H1 (cell line): ENCODE measurements around the gene DENND5B.

Experiments
- BRCA1 ChIP-seq: IDR thresholded peaks from 2 replicates; pipeline ENCODE4 v1.6.1; 2012; ENCODE audit warnings: low read depth, low read length, improper control_type of control experiment
- EZH2 ChIP-seq: fragments of 200-600 bp; sonication (generic); IDR thresholded peaks from 2 replicates; pipeline ENCODE4 v1.7.1; 2012; ENCODE audit warnings: low read depth, mild to moderate bottlenecking, moderate library complexity, low read length, inconsistent platforms; ENCODE audit not compliant: severe bottlenecking
- POLR2A ChIP-seq, 2 experiments: IDR thresholded peaks; 1 replicate in 1 of 2; 2 replicates in 1 of 2; pipeline ENCODE4 v1.6.1; 2011; ENCODE audit warnings: low read depth in 2 of 2, low read length in 2 of 2, mild to moderate bottlenecking in 2 of 2; ENCODE audit errors: control extremely low read depth in 1 of 2
- RAD21 ChIP-seq, 2 experiments: IDR thresholded peaks in 1 of 2; conservative IDR thresholded peaks in 1 of 2; 2 replicates each; pipeline ENCODE4 v1.6.1; 2011; ENCODE audit warnings: low read depth in 2 of 2, low read length in 2 of 2, improper control_type of control experiment in 1 of 2, inconsistent platforms in 1 of 2, mild to moderate bottlenecking in 1 of 2, moderate library complexity in 1 of 2
- TAF1 ChIP-seq: IDR thresholded peaks from 2 replicates; pipeline ENCODE4 v1.6.1; 2011; ENCODE audit warnings: mild to moderate bottlenecking, low read depth, low read length
- TF ChIP-seq, protein P1 (sequence below), 3 experiments: IDR thresholded peaks; 1 replicate in 2 of 3; 2 replicates in 1 of 3; pipeline versions ENCODE4 v1.5.1 to v1.6.1; 2011; ENCODE audit warnings: low read length in 3 of 3, mild to moderate bottlenecking in 3 of 3, inconsistent platforms in 2 of 3, low read depth in 1 of 3, moderate library complexity in 1 of 3; ENCODE audit not compliant: insufficient read depth in 1 of 3; ENCODE audit errors: control extremely low read depth in 1 of 3
- TF ChIP-seq, protein P2 (sequence below): IDR thresholded peaks from 2 replicates; pipeline ENCODE4 v1.6.1; 2012; ENCODE audit warnings: inconsistent platforms

DNA sequence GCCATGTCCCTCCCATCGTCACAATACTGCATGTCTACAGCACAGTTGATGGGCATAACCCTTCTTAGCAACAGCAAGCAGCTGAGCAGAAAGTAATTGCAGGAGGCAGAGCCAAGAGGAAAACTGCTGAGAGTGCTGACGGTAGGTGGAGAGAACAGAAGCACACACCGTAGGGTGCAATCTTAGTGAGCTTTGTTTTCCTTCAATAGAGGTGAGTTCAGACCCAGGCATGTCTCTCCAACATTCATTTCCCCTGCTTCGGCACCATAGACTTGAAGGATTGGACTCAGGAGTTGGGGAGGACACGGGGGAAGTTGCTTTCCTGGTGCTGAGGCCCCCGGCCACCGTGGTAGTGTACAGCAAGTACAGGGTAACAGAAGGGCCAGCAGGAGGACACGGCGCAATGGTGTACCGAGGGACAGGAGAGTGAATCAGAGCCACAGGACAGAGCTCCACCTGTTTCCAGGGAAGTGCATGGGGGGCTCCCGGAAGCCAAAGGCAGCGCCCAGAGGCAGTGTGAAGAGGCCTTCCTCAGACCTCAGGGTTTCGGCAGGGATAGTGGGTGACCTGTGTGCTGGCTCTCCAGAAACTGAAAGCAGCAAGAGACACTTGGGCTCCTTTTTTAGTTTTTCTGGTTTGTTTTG lies 228.7 kb downstream of the DENND5B start:
- TF ChIP-seq, protein P1, sequence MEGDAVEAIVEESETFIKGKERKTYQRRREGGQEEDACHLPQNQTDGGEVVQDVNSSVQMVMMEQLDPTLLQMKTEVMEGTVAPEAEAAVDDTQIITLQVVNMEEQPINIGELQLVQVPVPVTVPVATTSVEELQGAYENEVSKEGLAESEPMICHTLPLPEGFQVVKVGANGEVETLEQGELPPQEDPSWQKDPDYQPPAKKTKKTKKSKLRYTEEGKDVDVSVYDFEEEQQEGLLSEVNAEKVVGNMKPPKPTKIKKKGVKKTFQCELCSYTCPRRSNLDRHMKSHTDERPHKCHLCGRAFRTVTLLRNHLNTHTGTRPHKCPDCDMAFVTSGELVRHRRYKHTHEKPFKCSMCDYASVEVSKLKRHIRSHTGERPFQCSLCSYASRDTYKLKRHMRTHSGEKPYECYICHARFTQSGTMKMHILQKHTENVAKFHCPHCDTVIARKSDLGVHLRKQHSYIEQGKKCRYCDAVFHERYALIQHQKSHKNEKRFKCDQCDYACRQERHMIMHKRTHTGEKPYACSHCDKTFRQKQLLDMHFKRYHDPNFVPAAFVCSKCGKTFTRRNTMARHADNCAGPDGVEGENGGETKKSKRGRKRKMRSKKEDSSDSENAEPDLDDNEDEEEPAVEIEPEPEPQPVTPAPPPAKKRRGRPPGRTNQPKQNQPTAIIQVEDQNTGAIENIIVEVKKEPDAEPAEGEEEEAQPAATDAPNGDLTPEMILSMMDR (IDR thresholded peaks at IDR 0.05; ENCODE audit: control extremely low read depth in 1 of 3, insufficient read depth in 1 of 3, low read depth in 1 of 3, low read length in 3 of 3) = no peak; a peak in 1 of 4 replicates
- TF ChIP-seq TAF1 (no peak), RAD21 (IDR thresholded peaks at IDR 0.05 in 1 of 2, conservative IDR thresholded peaks at IDR 0.05 in 1 of 2; ENCODE audit: low read depth in 2 of 2, low read length in 2 of 2) (no peak; a peak in 1 of 4 replicates), BRCA1 (no peak), EZH2 (no peak), POLR2A (IDR thresholded peaks at IDR 0.05; ENCODE audit: control extremely low read depth in 1 of 2, low read depth in 2 of 2, low read length in 2 of 2) (no peak; a peak in 1 of 3 replicates)
- TF ChIP-seq, protein P2, sequence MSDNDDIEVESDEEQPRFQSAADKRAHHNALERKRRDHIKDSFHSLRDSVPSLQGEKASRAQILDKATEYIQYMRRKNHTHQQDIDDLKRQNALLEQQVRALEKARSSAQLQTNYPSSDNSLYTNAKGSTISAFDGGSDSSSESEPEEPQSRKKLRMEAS = no peak
